Suprapubic skin (tissue), 4 donors: Measurements from ENCODE around the gene COL18A1. TPM values are rescaled to one million over a fixed set of nuclear protein-coding genes. Genes with fewer than 3 reads are reported as not detected.

ENCODE experiments used
- DNase-seq, 2 donors: peaks; one replicate each; pipeline ENCODE4 v3.0.0-alpha.2; 2019; ENCODE audit warnings: low spot score in 2 of 2
- H3K27ac ChIP-seq: fragments of 200-600 bp; sonication (generic); one replicate; pipeline ENCODE4 v1.5.1; 2019
- H3K27me3 ChIP-seq: fragments of 200-600 bp; sonication (generic); one replicate; pipeline ENCODE4 v1.5.1; 2019
- H3K36me3 ChIP-seq: fragments of 200-600 bp; sonication (generic); one replicate; pipeline ENCODE4 v1.5.1; 2019
- H3K4me1 ChIP-seq: fragments of 200-600 bp; sonication (generic); one replicate; pipeline ENCODE4 v1.5.1; 2019
- H3K4me3 ChIP-seq: fragments of 200-600 bp; sonication (generic); one replicate; pipeline ENCODE4 v1.5.1; 2019; ENCODE audit warnings: mild to moderate bottlenecking
- H3K9me3 ChIP-seq: fragments of 200-600 bp; sonication (generic); one replicate; pipeline ENCODE4 v1.5.1; 2019
- EP300 ChIP-seq: sonication (generic); formaldehyde crosslinking; IDR thresholded peaks from one replicate; pipeline ENCODE4 v1.6.1; 2017; ENCODE audit warnings: antibody characterized with exemption
- POLR2A ChIP-seq, 2 donors: fragments of 450-650 bp; IDR thresholded peaks; one replicate each; pipeline ENCODE4 v1.6.1; 2017; ENCODE audit warnings: antibody characterized with exemption in 2 of 2, mild to moderate bottlenecking in 2 of 2, moderate library complexity in 2 of 2
- POLR2AphosphoS5 ChIP-seq, 3 donors: sonication (generic); formaldehyde crosslinking; IDR thresholded peaks; one replicate each; pipeline ENCODE4 v1.6.1; 2017; ENCODE audit warnings: antibody characterized with exemption in 3 of 3
- WGBS: methylation state at CpG from one replicate; pipeline ENCODE4 v1.1.5; 2018; 5-methylcytosine and 5-hydroxymethylcytosine counted together
- total RNA-seq, 4 donors: library from RNA; depleted of rRNA; stranded (reverse); fragments of >200 nt; gene quantifications; one replicate each; pipeline ENCODE4 v1.1.0, GENCODE V29; 2016
- TF ChIP-seq, protein P1 (sequence below), 2 donors: fragments of 200-600 bp in 1 of 2; fragments of 450-650 bp in 1 of 2; sonication (generic) in 1 of 2; IDR thresholded peaks; one replicate each; pipeline ENCODE4 v1.5.1; 2016 to 2019; ENCODE audit warnings: antibody characterized with exemption in 2 of 2, mild to moderate bottlenecking in 1 of 2, moderate library complexity in 1 of 2

COL18A1 gene
- total RNA-seq, 4 donors from 2014 or later: 71.9 to 157 (median 101) TPM

DNA sequence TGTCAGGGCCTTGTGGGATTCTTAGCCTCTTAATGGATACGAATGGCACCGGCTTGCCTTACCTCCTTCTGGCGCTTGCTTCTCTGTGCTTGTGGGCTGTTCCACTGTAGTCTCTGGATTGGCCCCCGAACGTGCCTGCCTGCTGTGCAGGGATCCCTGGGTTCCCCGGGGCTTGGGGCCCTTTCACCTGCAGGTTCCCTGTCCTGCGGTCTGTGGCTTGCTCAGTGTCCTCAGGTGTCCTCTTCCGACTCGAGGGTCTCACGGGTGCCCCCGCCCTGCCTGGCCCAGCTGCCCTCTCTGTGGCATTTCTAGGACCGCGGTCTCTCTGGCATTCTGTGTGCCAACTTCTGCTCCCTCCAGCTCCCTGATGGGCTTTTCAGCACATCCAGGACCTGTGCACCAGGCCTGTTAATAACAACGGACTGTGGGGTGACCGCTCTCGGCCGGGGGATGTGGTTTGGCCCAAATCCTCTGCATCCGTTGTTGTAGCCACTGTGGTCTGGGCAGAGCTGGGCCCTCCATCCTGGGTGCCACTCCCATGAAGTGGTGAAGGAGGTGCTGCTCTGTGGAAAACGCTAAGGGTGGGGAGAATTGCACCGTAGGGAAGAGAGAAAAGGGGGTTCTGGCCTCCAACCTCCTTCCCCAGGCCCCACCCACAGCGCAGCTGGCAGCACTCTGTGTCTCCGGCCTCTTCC, 12.4 kb downstream of the COL18A1 start:
- Histone ChIP-seq H3K36me3 (no peaks in the 10 kb centered on the region), H3K27me3 (no peaks in the 10 kb centered on the region), H3K4me1 (peaks cover 31% of the 10 kb centered on the region), H3K9me3 (no peaks in the 10 kb centered on the region), H3K4me3 (no peak overlapping the region), H3K27ac (no peak overlapping the region)
- TF ChIP-seq POLR2AphosphoS5 (IDR thresholded peaks at IDR 0.05): no peak
- no peak for DNase-seq
- WGBS: 77% methylated on average over 18 of the region's 22 CpGs

- Histone ChIP-seq H3K4me3 (no peak overlapping the region), H3K27me3 (no peaks in the 10 kb centered on the region), H3K4me1 (peaks cover 31% of the 10 kb centered on the region)
These were observed 13.0 kb downstream of the COL18A1 start for GRCh38 chr21:45417951-45418300.

DNA sequence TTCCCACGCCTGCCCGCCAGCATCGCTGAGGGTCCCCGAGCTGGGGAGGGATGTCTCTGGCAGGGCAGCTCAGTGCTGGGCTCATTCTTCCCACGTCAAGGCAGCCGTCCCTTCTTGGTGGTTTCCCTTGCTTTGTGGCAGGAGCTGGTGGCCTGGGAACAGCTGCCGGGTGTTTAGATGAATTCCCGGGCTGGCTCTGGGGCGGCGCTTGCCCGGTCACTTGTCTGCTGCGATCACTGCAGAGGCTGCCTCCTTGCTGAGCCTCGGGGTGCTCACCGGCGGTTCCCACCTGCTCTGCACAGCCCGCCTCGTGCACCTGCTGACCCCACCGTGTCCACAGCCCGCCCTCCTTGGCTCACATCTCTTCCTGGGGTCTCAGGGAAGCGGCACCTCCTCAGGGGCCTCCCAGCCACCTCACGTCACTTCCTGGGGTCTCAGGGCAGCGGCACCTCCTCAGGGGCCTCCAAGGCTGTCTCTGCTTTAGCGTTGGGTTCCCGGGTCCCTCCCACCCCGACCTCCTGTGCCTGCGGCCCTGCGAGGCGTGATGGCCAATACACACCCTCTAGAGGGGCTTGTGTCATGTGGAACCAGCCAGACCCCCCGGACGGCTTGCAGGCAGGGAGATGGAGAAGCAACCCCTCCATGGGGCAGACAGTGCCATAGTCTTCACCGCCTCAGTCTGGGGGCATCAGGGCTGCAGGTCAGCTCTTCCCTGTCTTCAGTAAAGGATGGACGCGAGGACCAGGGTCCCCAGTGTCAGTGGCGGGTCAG, 13.5 kb downstream of the COL18A1 start:
- H3K36me3 ChIP-seq: no peaks in the 10 kb centered on the region
- WGBS: 79% methylated on average over 14 of the region's 34 CpGs
- H3K27me3 ChIP-seq: no peaks in the 10 kb centered on the region
- no peak overlapping the region for H3K27ac ChIP-seq
- H3K9me3 ChIP-seq: no peaks in the 10 kb centered on the region
- H3K4me1 ChIP-seq: peaks cover 31% of the 10 kb centered on the region
- H3K4me3 ChIP-seq: no peak overlapping the region
- TF ChIP-seq, protein P1, sequence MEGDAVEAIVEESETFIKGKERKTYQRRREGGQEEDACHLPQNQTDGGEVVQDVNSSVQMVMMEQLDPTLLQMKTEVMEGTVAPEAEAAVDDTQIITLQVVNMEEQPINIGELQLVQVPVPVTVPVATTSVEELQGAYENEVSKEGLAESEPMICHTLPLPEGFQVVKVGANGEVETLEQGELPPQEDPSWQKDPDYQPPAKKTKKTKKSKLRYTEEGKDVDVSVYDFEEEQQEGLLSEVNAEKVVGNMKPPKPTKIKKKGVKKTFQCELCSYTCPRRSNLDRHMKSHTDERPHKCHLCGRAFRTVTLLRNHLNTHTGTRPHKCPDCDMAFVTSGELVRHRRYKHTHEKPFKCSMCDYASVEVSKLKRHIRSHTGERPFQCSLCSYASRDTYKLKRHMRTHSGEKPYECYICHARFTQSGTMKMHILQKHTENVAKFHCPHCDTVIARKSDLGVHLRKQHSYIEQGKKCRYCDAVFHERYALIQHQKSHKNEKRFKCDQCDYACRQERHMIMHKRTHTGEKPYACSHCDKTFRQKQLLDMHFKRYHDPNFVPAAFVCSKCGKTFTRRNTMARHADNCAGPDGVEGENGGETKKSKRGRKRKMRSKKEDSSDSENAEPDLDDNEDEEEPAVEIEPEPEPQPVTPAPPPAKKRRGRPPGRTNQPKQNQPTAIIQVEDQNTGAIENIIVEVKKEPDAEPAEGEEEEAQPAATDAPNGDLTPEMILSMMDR (IDR thresholded peaks at IDR 0.05): no peak
- TF ChIP-seq POLR2A (IDR thresholded peaks at IDR 0.05) (no peak), POLR2AphosphoS5 (IDR thresholded peaks at IDR 0.05) (no peak), EP300 (no peak)
- DNase-seq: no peak

More at GRCh38 chr21:45417951-45418300, 13.0 kb downstream of the COL18A1 start:
- Histone ChIP-seq H3K36me3 (no peaks in the 10 kb centered on the region), H3K9me3 (no peaks in the 10 kb centered on the region), H3K27ac (no peak overlapping the region)
- no peak for DNase-seq
- no peak for TF ChIP-seq POLR2AphosphoS5 (IDR thresholded peaks at IDR 0.05)
- TF ChIP-seq POLR2A (IDR thresholded peaks at IDR 0.05): no peak
- TF ChIP-seq EP300: no peak
- 85% methylated on average over 5 of the region's 20 CpGs for WGBS

DNA sequence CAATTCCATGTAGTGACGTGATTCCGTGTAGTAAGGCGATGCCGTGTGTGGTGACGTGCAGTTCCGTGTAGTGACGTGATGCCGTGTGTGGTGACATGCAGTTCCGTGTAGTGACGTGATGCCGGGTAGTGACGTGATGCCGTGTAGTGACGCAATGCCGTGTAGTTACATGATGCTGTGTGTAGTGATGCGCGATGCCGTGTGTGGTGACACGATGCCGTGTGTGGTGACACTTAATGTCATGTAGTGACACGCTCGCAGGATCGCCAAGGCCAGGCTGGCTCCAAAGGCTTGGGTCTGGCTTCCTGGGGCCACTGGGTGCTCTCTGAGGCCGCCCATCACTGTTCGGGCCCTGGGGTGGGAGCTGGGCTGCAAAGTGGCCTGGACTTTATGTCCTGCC, 14.2 kb downstream of the COL18A1 start:
- Histone ChIP-seq H3K27ac (no peak overlapping the region), H3K9me3 (no peaks in the 10 kb centered on the region), H3K36me3 (no peaks in the 10 kb centered on the region), H3K27me3 (no peaks in the 10 kb centered on the region), H3K4me1 (peaks cover 33% of the 10 kb centered on the region), H3K4me3 (no peak overlapping the region)
- DNase-seq: no peak
- TF ChIP-seq POLR2AphosphoS5 (IDR thresholded peaks at IDR 0.05): no peak
- no peak for TF ChIP-seq EP300
- TF ChIP-seq, protein P1 (IDR thresholded peaks at IDR 0.05): no peak
- TF ChIP-seq POLR2A (IDR thresholded peaks at IDR 0.05): no peak
- 93% methylated on average over 14 of the region's 25 CpGs for WGBS

DNA sequence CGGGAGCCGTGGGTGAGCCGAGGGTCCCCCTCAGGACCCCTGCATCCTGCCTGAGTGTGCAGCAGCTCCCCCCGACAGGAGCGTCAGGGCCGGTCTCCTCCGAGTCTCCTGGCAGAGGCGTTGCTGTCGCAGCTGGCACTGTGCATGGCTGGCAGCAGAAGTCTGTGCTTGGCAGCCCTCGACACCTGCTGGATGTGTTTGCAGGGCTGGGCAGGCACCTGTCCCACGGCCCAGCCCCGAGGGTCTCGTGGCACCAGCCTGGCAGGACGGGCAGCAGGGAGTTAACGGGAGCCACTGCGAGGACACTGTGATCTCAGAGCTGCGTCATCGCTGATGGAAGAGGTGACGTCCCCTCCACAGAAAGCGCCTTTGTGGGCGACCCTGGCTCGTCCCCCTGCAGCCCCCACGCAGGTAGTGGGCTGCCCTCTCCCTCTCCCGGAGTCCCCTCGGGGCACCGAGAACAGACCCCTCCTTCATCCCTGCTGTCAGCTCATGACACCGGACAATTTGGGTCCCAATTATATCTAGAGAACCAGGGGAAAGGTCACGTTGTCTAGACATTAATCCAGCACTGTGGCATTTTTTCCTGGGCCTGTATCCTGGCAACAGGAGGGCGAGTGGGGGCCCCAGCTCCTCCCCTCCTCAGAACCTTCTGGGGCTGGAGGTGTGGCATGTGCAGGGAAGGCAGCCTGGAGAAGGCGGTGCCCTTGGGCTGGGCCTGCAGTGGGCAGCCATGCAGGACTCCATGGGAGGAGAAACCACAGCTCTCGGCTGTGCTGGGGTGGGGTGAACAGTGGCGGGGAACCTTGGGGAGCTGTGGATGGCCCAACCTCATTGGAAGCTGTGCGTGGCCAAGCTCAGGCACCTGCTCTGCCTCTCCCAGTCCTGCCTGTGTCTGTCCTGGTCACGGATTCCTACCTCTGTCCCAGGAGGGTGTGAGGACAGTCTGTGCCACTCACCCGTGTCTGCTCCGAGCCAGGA, 15.4 kb downstream of the COL18A1 start:
- WGBS: 57% methylated on average over 13 of the region's 36 CpGs
- H3K27ac ChIP-seq: peak overlapping the region; percentile 15

More for the DNA sequence above, 15.4 kb downstream of the COL18A1 start:
- TF ChIP-seq, protein P1 (IDR thresholded peaks at IDR 0.05): no peak
- TF ChIP-seq POLR2AphosphoS5 (IDR thresholded peaks at IDR 0.05): no peak
- no peak for TF ChIP-seq EP300
- no peak for TF ChIP-seq POLR2A (IDR thresholded peaks at IDR 0.05)
- DNase-seq: no peak
- no peaks in the 10 kb centered on the region for H3K27me3 ChIP-seq
- H3K9me3 ChIP-seq: no peaks in the 10 kb centered on the region
- no peak overlapping the region for H3K4me3 ChIP-seq
- no peaks in the 10 kb centered on the region for H3K36me3 ChIP-seq
- H3K4me1 ChIP-seq: peaks cover 36% of the 10 kb centered on the region
